ENCODE measurements around the gene MOG. TPM values are rescaled to one million over a fixed set of nuclear protein-coding genes. Genes with fewer than 3 reads are reported as not detected.

The MOG gene
- not detected for total RNA-seq
- polyA plus RNA-seq (2013, experiment 1 of 2), result not detected
- not detected for polyA plus RNA-seq (2013, experiment 2 of 2)
- long read RNA-seq, experiment 1, result 0 reads
- long read RNA-seq, experiment 2, result 0 reads
- long read RNA-seq, experiment 3, partial matches to known transcripts, result 0 of 1 reads
- long read RNA-seq, experiment 3, other reads (novel, unspliced or antisense), result 1 of 1 reads
- long read RNA-seq, experiment 4, result 0 reads

GRCh38 chr6:29656798-29657197 is at the start of gene MOG:
Gene MOG, plus strand, starts transcription at chr6:29657092. Its CDS starts 118 bp downstream, at chr6:29657210.
- peaks cover 39% of the 10 kb centered on the region for H3K27me3 Mint-ChIP-seq (ENCODE audit: insufficient read depth)
- no peak within 1 kb of the TSS for H3K4me3 ChIP-seq (ENCODE audit: low read length)
- H3K4me1 Mint-ChIP-seq, result peaks cover 27% of the 10 kb centered on the region
- no peak for DNase-seq
- H3K4me1 ChIP-seq (ENCODE audit: control insufficient read depth, insufficient read depth, low read length), result no peaks in the 10 kb centered on the region
- H3K36me3 ChIP-seq (ENCODE audit: control insufficient read depth, insufficient read depth, low read length), result no peaks in the 10 kb centered on the region
- H3K36me3 Mint-ChIP-seq (ENCODE audit: low read depth), result no peaks in the 10 kb centered on the region
- no peak within 1 kb of the TSS for H3K27ac Mint-ChIP-seq
- H3K9ac ChIP-seq (ENCODE audit: extremely low read depth, low read length, poor library complexity, severe bottlenecking), result no peak within 1 kb of the TSS
- WGBS, 2 experiments (ENCODE audit: insufficient coverage in 1 of 2, insufficient read length in 1 of 2), result 86 to 100% methylated on average over 3 to 4 of the region's 4 CpGs
- H3K27ac ChIP-seq (ENCODE audit: low read depth, low read length), result no peak within 1 kb of the TSS
- no peaks in the 10 kb centered on the region for H3K9me3 ChIP-seq (ENCODE audit: control insufficient read depth, low read length)
- no peak within 1 kb of the TSS for H3K4me3 Mint-ChIP-seq
- TF ChIP-seq CTCF (conservative IDR thresholded peaks at IDR 0.05), result no peak
- H3K27me3 ChIP-seq (ENCODE audit: control insufficient read depth, insufficient read depth, low read length, poor library complexity, severe bottlenecking), result peaks cover 52% of the 10 kb centered on the region
- H3K9me3 Mint-ChIP-seq, result no peaks in the 10 kb centered on the region

- Mint-ChIP-seq H3K4me1 (no peaks in the 10 kb centered on the region), H3K27ac (no peak overlapping the region), H3K27me3 (ENCODE audit: insufficient read depth) (no peaks in the 10 kb centered on the region), H3K4me3 (no peak overlapping the region), H3K9me3 (no peaks in the 10 kb centered on the region), H3K36me3 (ENCODE audit: low read depth) (peaks cover 85% of the 10 kb centered on the region)
- H3K9ac ChIP-seq (ENCODE audit: extremely low read depth, low read length, poor library complexity, severe bottlenecking), result no peak overlapping the region
- DNase-seq, result no peak
- no peak for TF ChIP-seq CTCF (conservative IDR thresholded peaks at IDR 0.05)
- H3K9me3 ChIP-seq (ENCODE audit: control insufficient read depth, low read length), result no peaks in the 10 kb centered on the region
- H3K27me3 ChIP-seq (ENCODE audit: control insufficient read depth, insufficient read depth, low read length, poor library complexity, severe bottlenecking), result no peaks in the 10 kb centered on the region
- no peaks in the 10 kb centered on the region for H3K4me1 ChIP-seq (ENCODE audit: control insufficient read depth, insufficient read depth, low read length)
- no peak overlapping the region for H3K4me3 ChIP-seq (ENCODE audit: low read length)
- H3K36me3 ChIP-seq (ENCODE audit: control insufficient read depth, insufficient read depth, low read length), result peaks cover 68% of the 10 kb centered on the region
- H3K27ac ChIP-seq (ENCODE audit: low read depth, low read length), result no peak overlapping the region
Measured at GRCh38 chr6:29608131-29608530, 48.8 kb upstream of the MOG start.

DNA sequence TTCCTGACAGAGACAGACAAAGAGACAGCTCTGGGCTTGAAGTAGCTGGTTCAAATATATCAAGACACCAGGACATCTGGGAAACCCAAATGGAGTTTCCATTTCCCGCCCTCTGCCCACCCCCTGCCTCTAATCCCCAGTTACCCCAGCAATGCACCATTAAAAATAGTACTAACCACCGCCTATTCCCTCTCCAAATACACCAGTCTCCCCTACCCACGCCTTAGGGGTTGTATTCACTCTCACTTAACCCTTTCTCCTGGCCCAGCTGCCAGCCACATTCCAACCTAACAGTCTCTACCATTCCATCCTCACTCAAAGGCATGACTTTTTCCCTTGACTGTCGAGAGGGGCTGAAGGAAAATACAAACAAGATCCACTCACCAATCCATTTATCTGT is 46.4 kb upstream of the MOG start:
- H3K9me3 ChIP-seq (ENCODE audit: control insufficient read depth, low read length), result no peaks in the 10 kb centered on the region
- Mint-ChIP-seq H3K9me3 (no peaks in the 10 kb centered on the region), H3K4me1 (no peaks in the 10 kb centered on the region), H3K27me3 (ENCODE audit: insufficient read depth) (no peaks in the 10 kb centered on the region), H3K27ac (no peak overlapping the region), H3K36me3 (ENCODE audit: low read depth) (peaks cover 85% of the 10 kb centered on the region), H3K4me3 (no peak overlapping the region)
- no peak for DNase-seq
- no peaks in the 10 kb centered on the region for H3K27me3 ChIP-seq (ENCODE audit: control insufficient read depth, insufficient read depth, low read length, poor library complexity, severe bottlenecking)
- no peaks in the 10 kb centered on the region for H3K4me1 ChIP-seq (ENCODE audit: control insufficient read depth, insufficient read depth, low read length)
- peaks cover 81% of the 10 kb centered on the region for H3K36me3 ChIP-seq (ENCODE audit: control insufficient read depth, insufficient read depth, low read length)
- H3K4me3 ChIP-seq (ENCODE audit: low read length), result no peak overlapping the region
- no peak overlapping the region for H3K27ac ChIP-seq (ENCODE audit: low read depth, low read length)
- WGBS, 2 experiments (ENCODE audit: insufficient coverage in 1 of 2, insufficient read length in 1 of 2), result 92 to 94% methylated on average over 3 to 4 of the region's 4 CpGs
- no peak overlapping the region for H3K9ac ChIP-seq (ENCODE audit: extremely low read depth, low read length, poor library complexity, severe bottlenecking)
- no peak for TF ChIP-seq CTCF (conservative IDR thresholded peaks at IDR 0.05)

Measured in endodermal cell (in vitro differentiated cells).